ENCODE results near the gene KCNC3.

GRCh38 chr19:50378863-50379236 is 49.7 kb upstream of the KCNC3 start:
- TF ChIP-seq CTCF (conservative IDR thresholded peaks at IDR 0.05) (no peak), ZFX (IDR thresholded peaks at IDR 0.05) (no peak)
